Measurements from ENCODE around the gene CACNA2D3. TPM values are rescaled to one million over a fixed set of nuclear protein-coding genes. Genes with fewer than 3 reads are reported as not detected.

The CACNA2D3 gene
- total RNA-seq, 1 donor from 2014 or later: 1.3 TPM

- no peak within 1 kb of the TSS for H3K4me3 ChIP-seq (ENCODE audit: low read depth, low read length)
- no peak for DNase-seq (ENCODE audit: low read depth)
- no peak for TF ChIP-seq CTCF (conservative IDR thresholded peaks at IDR 0.05; ENCODE audit: low read depth, low read length)
Measured at GRCh38 chr3:54928046-54928770, 805.9 kb downstream of the CACNA2D3 start, which contains the start of gene LRTM1. LRTM1 (minus strand) TSS chr3:54928059; CDS start chr3:54927911, 148 bp downstream.

- no peak for DNase-seq (ENCODE audit: low read depth)
- H3K4me3 ChIP-seq (ENCODE audit: low read depth, low read length): no peak overlapping the region
Measured at GRCh38 chr3:54931182-54931581, 808.8 kb downstream of the CACNA2D3 start.

GRCh38 chr3:54932606-54933005 is 810.3 kb downstream of the CACNA2D3 start:
- no peak overlapping the region for H3K4me3 ChIP-seq (ENCODE audit: low read depth, low read length)
- TF ChIP-seq CTCF (conservative IDR thresholded peaks at IDR 0.05; ENCODE audit: low read depth, low read length): no peak
- DNase-seq (ENCODE audit: low read depth): no peak

More at GRCh38 chr3:54931182-54931581, 808.8 kb downstream of the CACNA2D3 start:
- no peak for TF ChIP-seq CTCF (conservative IDR thresholded peaks at IDR 0.05; ENCODE audit: low read depth, low read length)

GRCh38 chr3:54935869-54936268 is 813.5 kb downstream of the CACNA2D3 start:
- no peak for DNase-seq (ENCODE audit: low read depth)
- TF ChIP-seq CTCF (conservative IDR thresholded peaks at IDR 0.05; ENCODE audit: low read depth, low read length): no peak
- H3K4me3 ChIP-seq (ENCODE audit: low read depth, low read length): no peak overlapping the region

GRCh38 chr3:54936561-54936960 is 814.2 kb downstream of the CACNA2D3 start:
- DNase-seq (ENCODE audit: low read depth): no peak
- TF ChIP-seq CTCF (conservative IDR thresholded peaks at IDR 0.05; ENCODE audit: low read depth, low read length): no peak
- H3K4me3 ChIP-seq (ENCODE audit: low read depth, low read length): no peak overlapping the region

GRCh38 chr3:54939557-54940300 is 817.4 kb downstream of the CACNA2D3 start:
- no peak overlapping the region for H3K4me3 ChIP-seq (ENCODE audit: low read depth, low read length)
- DNase-seq (ENCODE audit: low read depth): no peak
- TF ChIP-seq CTCF (conservative IDR thresholded peaks at IDR 0.05; ENCODE audit: low read depth, low read length): no peak

Measured in epithelial cell of proximal tubule (primary cell).